GM23338 (cell line): ENCODE data around the gene NDUFV1. TPM values are rescaled to one million over a fixed set of nuclear protein-coding genes. Genes with fewer than 3 reads are reported as not detected.
A peak's percentile ranks its signal among the peaks of the same experiment; 100 is the strongest.

Experiments
- ATAC-seq: fragments of 200-7000 bp; cut with Tn5 transposase; 3 replicates; pipeline ENCODE4 v1.9.1; 2020
- DNase-seq: peaks from one replicate; pipeline ENCODE4 v3.0.0-alpha.2; 2015; ENCODE audit warnings: low spot score
- H2AFZ ChIP-seq: fragments of 200-600 bp; sonication (generic); 2 replicates; pipeline ENCODE4 v1.8.0; 2016; ENCODE audit warnings: antibody characterized with exemption, mild to moderate bottlenecking, moderate library complexity
- H3F3A ChIP-seq: fragments of 200-600 bp; sonication (generic); replicated peaks from 2 replicates; pipeline ENCODE4 v1.8.0; 2017; ENCODE audit warnings: antibody characterized with exemption, mixed run types, low read depth
- H3K27ac ChIP-seq: fragments of 200-600 bp; sonication (generic); 2 replicates; pipeline ENCODE4 v1.6.1; 2016; ENCODE audit warnings: low read depth
- H3K27me3 ChIP-seq: fragments of 200-600 bp; sonication (generic); 2 replicates; pipeline ENCODE4 v1.8.0; 2016; ENCODE audit warnings: mild to moderate bottlenecking, mixed run types, moderate library complexity; ENCODE audit not compliant: insufficient read depth
- H3K36me3 ChIP-seq: fragments of 200-600 bp; sonication (generic); 2 replicates; pipeline ENCODE4 v1.8.0; 2016; ENCODE audit warnings: mild to moderate bottlenecking; ENCODE audit not compliant: insufficient read depth
- H3K4me1 ChIP-seq: fragments of 200-600 bp; sonication (generic); 2 replicates; pipeline ENCODE4 v1.8.0; 2016; ENCODE audit warnings: mild to moderate bottlenecking, moderate library complexity; ENCODE audit not compliant: insufficient read depth
- H3K4me2 ChIP-seq: fragments of 200-600 bp; sonication (generic); 2 replicates; pipeline ENCODE4 v1.7.1; 2017; ENCODE audit warnings: mixed run types
- H3K4me3 ChIP-seq: fragments of 200-600 bp; sonication (generic); 2 replicates; pipeline ENCODE4 v1.6.1; 2016; ENCODE audit warnings: mixed run types
- H3K79me2 ChIP-seq: fragments of 200-600 bp; sonication (generic); replicated peaks from 2 replicates; pipeline ENCODE4 v1.8.0; 2017; ENCODE audit warnings: mild to moderate bottlenecking; ENCODE audit not compliant: insufficient read depth
- H3K9me2 ChIP-seq: fragments of 200-600 bp; sonication (generic); 2 replicates; pipeline ENCODE4 v1.8.0; 2017; ENCODE audit not compliant: insufficient read depth
- H4K20me1 ChIP-seq: fragments of 200-600 bp; sonication (generic); replicated peaks from 2 replicates; pipeline ENCODE4 v1.8.0; 2017; ENCODE audit warnings: mild to moderate bottlenecking; ENCODE audit not compliant: insufficient read depth
- H3K27ac Mint-ChIP-seq: 2 replicates; pipeline ENCODE4 v1.8.0; 2020; ENCODE audit warnings: inconsistent platforms, mild to moderate bottlenecking, moderate library complexity, mixed read lengths
- H3K27me3 Mint-ChIP-seq: 3 replicates; pipeline ENCODE4 v1.8.0; 2022; ENCODE audit warnings: low read depth, mild to moderate bottlenecking, moderate library complexity, mixed read lengths, inconsistent platforms; ENCODE audit not compliant: insufficient read depth, poor library complexity
- H3K36me3 Mint-ChIP-seq: 3 replicates; pipeline ENCODE4 v1.8.0; 2021; ENCODE audit warnings: low read depth, mild to moderate bottlenecking, inconsistent platforms, moderate library complexity, mixed read lengths
- H3K4me1 Mint-ChIP-seq: 3 replicates; pipeline ENCODE4 v1.8.0; 2020; ENCODE audit warnings: mild to moderate bottlenecking, inconsistent platforms, mixed read lengths
- H3K4me3 Mint-ChIP-seq: 3 replicates; pipeline ENCODE4 v1.8.0; 2021; ENCODE audit warnings: moderate library complexity, mild to moderate bottlenecking, inconsistent platforms, mixed read lengths
- H3K9me3 Mint-ChIP-seq: 3 replicates; pipeline ENCODE4 v1.8.0; 2020; ENCODE audit warnings: moderate library complexity, mild to moderate bottlenecking, inconsistent platforms, mixed read lengths
- CREB1 ChIP-seq: fragments of 250-450 bp; sonication (Bioruptor Pico); IDR thresholded peaks from 2 replicates; pipeline ENCODE4 v1.5.0; 2020; ENCODE audit warnings: low read depth, mild to moderate bottlenecking, moderate library complexity
- EZH2 ChIP-seq: fragments of 200-600 bp; sonication (generic); IDR thresholded peaks from one replicate; pipeline ENCODE4 v1.8.0; 2017; ENCODE audit warnings: antibody characterized with exemption, mild to moderate bottlenecking, low read depth; ENCODE audit not compliant: unreplicated experiment
- EZH2phosphoT487 ChIP-seq: fragments of 200-600 bp; sonication (generic); IDR thresholded peaks from one replicate; pipeline ENCODE4 v1.8.1; 2018; ENCODE audit warnings: antibody characterized with exemption; ENCODE audit not compliant: unreplicated experiment
- JUNB ChIP-seq: IDR thresholded peaks from one replicate; pipeline ENCODE4 v1.6.1; 2016; ENCODE audit warnings: antibody characterized with exemption; ENCODE audit not compliant: unreplicated experiment
- POLR2AphosphoS5 ChIP-seq: IDR thresholded peaks from 2 replicates; pipeline ENCODE4 v1.6.1; 2016; ENCODE audit warnings: antibody characterized with exemption, low read depth
- STAT1 ChIP-seq: IDR thresholded peaks from one replicate; pipeline ENCODE4 v1.6.1; 2016; ENCODE audit warnings: antibody characterized with exemption; ENCODE audit not compliant: unreplicated experiment
- polyA plus RNA-seq: library from polyadenylated mRNA; unstranded; fragments of >200 nt; fragmentation: Nextera tagmentation; extraction: Ambion mirVana; gene quantifications from 2 replicates; pipeline ENCODE4 v1.2.1, GENCODE V29; 2016
- total RNA-seq: library from RNA; depleted of rRNA; stranded (reverse); fragments of >200 nt; shearing (Covaris generic); gene quantifications from 2 replicates; pipeline ENCODE4 v1.2.3, GENCODE V29; 2014
- TF ChIP-seq, protein P1 (sequence below): IDR thresholded peaks from 2 replicates; pipeline ENCODE4 v1.6.1; 2016; ENCODE audit warnings: antibody characterized with exemption
- TF ChIP-seq, protein P2 (sequence below): fragments of 250-450 bp; sonication (Bioruptor Pico); IDR thresholded peaks from 2 replicates; pipeline ENCODE4 v1.5.0; 2020; ENCODE audit warnings: mild to moderate bottlenecking, moderate library complexity

Gene NDUFV1
- total and polyA plus RNA-seq, 2 experiments from 2014 or later: 104 to 241 TPM

DNA sequence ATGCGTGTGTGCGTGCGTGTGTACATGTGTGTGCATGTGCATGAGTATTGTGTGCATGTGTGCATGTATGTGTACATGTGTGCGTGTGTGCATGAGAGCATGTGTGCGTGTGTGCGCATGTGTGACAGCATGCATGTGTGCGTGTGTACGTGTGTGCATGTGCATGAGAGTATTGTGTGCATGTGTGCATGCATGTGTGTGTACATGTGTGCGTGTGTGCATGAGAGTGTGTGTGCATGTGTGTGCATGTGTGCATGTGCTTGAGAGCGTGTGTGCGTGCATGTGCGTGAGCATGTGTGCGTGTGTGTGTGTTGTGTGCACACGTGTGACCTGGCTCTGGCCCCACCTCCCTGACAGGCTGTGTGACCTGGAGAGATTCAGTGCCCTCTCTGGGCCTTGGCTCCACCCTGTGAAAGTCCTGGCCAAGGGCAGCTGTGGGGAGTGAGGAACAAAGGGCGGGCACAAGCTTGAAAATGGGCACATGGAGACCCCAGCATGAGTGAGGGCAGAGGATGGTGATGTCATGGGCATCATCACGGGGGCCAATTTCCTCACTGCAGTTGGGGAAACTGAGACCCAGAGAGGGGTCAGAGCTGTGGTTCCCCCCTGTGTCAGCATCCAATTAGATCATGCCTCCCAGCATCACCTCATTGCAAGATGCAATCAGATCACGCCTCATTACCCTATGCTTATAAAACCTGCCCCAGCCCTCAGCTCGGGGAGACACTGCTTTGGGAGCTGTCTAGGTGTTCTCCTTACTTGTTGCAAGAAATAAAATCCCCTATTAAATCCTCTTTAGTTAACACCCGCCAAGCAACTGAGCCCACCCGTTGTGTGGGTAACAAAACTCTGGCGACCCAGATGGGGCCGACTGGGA, 43.1 kb downstream of the NDUFV1 start:
- no peak overlapping the region for H3K27ac ChIP-seq
- no peaks in the 10 kb centered on the region for H3K79me2 ChIP-seq
- H3F3A ChIP-seq: 0 out of 2 replicates have a peak, but pooled peaks cover 4% of the 10 kb centered on the region
- peak overlapping the region; percentile 98 for H2AFZ ChIP-seq
- H3K4me3 ChIP-seq: no peak overlapping the region
- no peaks in the 10 kb centered on the region for H3K27me3 ChIP-seq
- Mint-ChIP-seq H3K4me1 (peaks cover 7% of the 10 kb centered on the region; the same call in 2 of the 3 replicates), H3K27ac (no peak overlapping the region), H3K27me3 (peaks cover 12% of the 10 kb centered on the region), H3K4me3 (no peak overlapping the region), H3K36me3 (no peaks in the 10 kb centered on the region), H3K9me3 (peaks cover 5% of the 10 kb centered on the region; the same call in 2 of the 3 replicates)
- ATAC-seq (no peak), DNase-seq (no peak)
- no peak overlapping the region for H3K4me2 ChIP-seq
- H3K36me3 ChIP-seq: no peaks in the 10 kb centered on the region
- TF ChIP-seq JUNB: no peak
- TF ChIP-seq, protein P1, sequence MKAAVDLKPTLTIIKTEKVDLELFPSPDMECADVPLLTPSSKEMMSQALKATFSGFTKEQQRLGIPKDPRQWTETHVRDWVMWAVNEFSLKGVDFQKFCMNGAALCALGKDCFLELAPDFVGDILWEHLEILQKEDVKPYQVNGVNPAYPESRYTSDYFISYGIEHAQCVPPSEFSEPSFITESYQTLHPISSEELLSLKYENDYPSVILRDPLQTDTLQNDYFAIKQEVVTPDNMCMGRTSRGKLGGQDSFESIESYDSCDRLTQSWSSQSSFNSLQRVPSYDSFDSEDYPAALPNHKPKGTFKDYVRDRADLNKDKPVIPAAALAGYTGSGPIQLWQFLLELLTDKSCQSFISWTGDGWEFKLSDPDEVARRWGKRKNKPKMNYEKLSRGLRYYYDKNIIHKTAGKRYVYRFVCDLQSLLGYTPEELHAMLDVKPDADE: no peak
- H3K9me2 ChIP-seq: no peaks in the 10 kb centered on the region
- H3K4me1 ChIP-seq: no peaks in the 10 kb centered on the region
- no peaks in the 10 kb centered on the region for H4K20me1 ChIP-seq

DNA sequence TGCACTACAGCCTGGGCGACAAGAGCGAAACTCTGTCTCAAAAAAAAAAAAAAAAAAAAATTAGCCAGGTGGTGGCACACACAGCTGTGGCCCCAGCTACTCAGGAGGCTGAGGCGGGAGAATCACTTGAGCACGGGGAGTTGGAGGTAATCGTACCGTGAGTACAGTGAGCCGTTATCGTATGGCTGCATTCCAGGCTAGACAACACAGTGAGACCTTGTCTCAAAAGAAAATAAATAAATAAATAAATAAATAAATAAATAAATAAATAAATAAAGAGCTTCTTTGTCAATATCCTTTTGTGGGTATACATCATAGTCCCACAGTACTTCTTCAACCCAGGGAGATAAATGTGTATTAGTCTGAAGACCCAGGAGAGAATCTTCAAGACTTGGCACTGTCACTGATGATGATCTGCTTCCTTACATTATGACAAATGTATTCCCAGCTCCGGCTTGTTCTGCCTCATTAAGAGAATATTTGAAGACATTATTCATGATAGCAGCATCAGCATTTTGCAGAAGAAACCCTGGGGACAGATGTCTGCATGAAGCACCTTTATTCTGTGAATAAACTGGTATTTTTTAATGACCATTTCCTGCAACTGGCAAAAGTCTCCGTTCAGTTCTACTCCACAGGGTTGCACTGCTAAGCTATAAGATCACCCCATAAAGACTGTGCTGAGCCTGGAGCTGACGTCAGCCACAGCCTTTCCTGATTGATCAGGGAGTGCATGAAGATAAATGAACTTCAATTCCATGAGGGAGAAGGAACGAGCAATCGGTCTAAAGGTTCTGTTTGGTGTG, 45.4 kb downstream of the NDUFV1 start:
- Mint-ChIP-seq H3K4me1 (peaks cover 7% of the 10 kb centered on the region; the same call in 2 of the 3 replicates), H3K9me3 (peaks cover 23% of the 10 kb centered on the region), H3K27ac (no peak overlapping the region), H3K36me3 (peaks cover 5% of the 10 kb centered on the region; the same call in 2 of the 3 replicates), H3K4me3 (no peak overlapping the region), H3K27me3 (peaks cover 11% of the 10 kb centered on the region)
- no peak overlapping the region for H3K4me3 ChIP-seq
- H2AFZ ChIP-seq: no peak overlapping the region
- no peaks in the 10 kb centered on the region for H3K27me3 ChIP-seq
- H3K27ac ChIP-seq: no peak overlapping the region
- H3K79me2 ChIP-seq: no peaks in the 10 kb centered on the region
- H3K4me2 ChIP-seq: no peak overlapping the region
- peaks cover 8% of the 10 kb centered on the region; the same call in 1 of the 2 replicates for H3K36me3 ChIP-seq
- 0 out of 2 replicates have a peak, but pooled peaks cover 4% of the 10 kb centered on the region for H3F3A ChIP-seq
- H3K4me1 ChIP-seq: no peaks in the 10 kb centered on the region
- DNase-seq: no peak
- ATAC-seq: no peak
- H3K9me2 ChIP-seq: no peaks in the 10 kb centered on the region
- no peaks in the 10 kb centered on the region for H4K20me1 ChIP-seq
- no peak for TF ChIP-seq STAT1
- TF ChIP-seq, protein P2, sequence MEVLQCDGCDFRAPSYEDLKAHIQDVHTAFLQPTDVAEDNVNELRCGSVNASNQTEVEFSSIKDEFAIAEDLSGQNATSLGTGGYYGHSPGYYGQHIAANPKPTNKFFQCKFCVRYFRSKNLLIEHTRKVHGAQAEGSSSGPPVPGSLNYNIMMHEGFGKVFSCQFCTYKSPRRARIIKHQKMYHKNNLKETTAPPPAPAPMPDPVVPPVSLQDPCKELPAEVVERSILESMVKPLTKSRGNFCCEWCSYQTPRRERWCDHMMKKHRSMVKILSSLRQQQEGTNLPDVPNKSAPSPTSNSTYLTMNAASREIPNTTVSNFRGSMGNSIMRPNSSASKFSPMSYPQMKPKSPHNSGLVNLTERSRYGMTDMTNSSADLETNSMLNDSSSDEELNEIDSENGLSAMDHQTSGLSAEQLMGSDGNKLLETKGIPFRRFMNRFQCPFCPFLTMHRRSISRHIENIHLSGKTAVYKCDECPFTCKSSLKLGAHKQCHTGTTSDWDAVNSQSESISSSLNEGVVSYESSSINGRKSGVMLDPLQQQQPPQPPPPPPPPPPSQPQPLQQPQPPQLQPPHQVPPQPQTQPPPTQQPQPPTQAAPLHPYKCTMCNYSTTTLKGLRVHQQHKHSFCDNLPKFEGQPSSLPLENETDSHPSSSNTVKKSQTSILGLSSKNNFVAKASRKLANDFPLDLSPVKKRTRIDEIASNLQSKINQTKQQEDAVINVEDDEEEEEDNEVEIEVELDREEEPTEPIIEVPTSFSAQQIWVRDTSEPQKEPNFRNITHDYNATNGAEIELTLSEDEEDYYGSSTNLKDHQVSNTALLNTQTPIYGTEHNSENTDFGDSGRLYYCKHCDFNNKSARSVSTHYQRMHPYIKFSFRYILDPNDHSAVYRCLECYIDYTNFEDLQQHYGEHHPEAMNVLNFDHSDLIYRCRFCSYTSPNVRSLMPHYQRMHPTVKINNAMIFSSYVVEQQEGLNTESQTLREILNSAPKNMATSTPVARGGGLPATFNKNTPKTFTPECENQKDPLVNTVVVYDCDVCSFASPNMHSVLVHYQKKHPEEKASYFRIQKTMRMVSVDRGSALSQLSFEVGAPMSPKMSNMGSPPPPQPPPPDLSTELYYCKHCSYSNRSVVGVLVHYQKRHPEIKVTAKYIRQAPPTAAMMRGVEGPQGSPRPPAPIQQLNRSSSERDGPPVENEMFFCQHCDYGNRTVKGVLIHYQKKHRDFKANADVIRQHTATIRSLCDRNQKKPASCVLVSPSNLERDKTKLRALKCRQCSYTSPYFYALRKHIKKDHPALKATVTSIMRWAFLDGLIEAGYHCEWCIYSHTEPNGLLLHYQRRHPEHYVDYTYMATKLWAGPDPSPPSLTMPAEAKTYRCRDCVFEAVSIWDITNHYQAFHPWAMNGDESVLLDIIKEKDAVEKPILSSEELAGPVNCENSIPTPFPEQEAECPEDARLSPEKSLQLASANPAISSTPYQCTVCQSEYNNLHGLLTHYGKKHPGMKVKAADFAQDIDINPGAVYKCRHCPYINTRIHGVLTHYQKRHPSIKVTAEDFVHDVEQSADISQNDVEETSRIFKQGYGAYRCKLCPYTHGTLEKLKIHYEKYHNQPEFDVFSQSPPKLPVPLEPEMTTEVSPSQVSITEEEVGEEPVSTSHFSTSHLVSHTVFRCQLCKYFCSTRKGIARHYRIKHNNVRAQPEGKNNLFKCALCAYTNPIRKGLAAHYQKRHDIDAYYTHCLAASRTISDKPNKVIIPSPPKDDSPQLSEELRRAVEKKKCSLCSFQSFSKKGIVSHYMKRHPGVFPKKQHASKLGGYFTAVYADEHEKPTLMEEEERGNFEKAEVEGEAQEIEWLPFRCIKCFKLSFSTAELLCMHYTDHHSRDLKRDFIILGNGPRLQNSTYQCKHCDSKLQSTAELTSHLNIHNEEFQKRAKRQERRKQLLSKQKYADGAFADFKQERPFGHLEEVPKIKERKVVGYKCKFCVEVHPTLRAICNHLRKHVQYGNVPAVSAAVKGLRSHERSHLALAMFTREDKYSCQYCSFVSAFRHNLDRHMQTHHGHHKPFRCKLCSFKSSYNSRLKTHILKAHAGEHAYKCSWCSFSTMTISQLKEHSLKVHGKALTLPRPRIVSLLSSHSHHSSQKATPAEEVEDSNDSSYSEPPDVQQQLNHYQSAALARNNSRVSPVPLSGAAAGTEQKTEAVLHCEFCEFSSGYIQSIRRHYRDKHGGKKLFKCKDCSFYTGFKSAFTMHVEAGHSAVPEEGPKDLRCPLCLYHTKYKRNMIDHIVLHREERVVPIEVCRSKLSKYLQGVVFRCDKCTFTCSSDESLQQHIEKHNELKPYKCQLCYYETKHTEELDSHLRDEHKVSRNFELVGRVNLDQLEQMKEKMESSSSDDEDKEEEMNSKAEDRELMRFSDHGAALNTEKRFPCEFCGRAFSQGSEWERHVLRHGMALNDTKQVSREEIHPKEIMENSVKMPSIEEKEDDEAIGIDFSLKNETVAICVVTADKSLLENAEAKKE (CRISPR knock-in tag): no peak
- TF ChIP-seq POLR2AphosphoS5: no peak
- no peak for TF ChIP-seq EZH2
- TF ChIP-seq JUNB: no peak
- TF ChIP-seq, protein P1: no peak
- TF ChIP-seq CREB1: no peak
- TF ChIP-seq EZH2phosphoT487: no peak
